ENCODE data around the gene MPDU1.

GRCh38 chr17:7632492-7632894 is 48.8 kb downstream of the MPDU1 start:
- TF ChIP-seq CTCF (IDR thresholded peaks at IDR 0.05) (peak in 1 of 3 experiments; percentile 34), POLR2AphosphoS5 (IDR thresholded peaks at IDR 0.05; ENCODE audit: insufficient read depth in 1 of 2, low read depth in 1 of 2) (no peak)

All from vagina (tissue), 2 donors.